H1 (cell line): Measurements from ENCODE around the gene PCDHAC1. TPM values are rescaled to one million over a fixed set of nuclear protein-coding genes. Genes with fewer than 3 reads are reported as not detected.

Source experiments
- EP300 ChIP-seq, 2 experiments: IDR thresholded peaks; 1 replicate in 1 of 2; 2 replicates in 1 of 2; pipeline ENCODE4 v1.6.1; 2011 to 2012; ENCODE audit warnings: low read depth in 2 of 2, low read length in 2 of 2, mild to moderate bottlenecking in 2 of 2, borderline replicate concordance in 1 of 2, inconsistent platforms in 1 of 2, moderate library complexity in 1 of 2
- GTF2F1 ChIP-seq: IDR thresholded peaks from 2 replicates; pipeline ENCODE4 v1.6.1; 2012; ENCODE audit warnings: low read depth, low read length, improper control_type of control experiment, borderline replicate concordance
- NANOG ChIP-seq: IDR thresholded peaks from 2 replicates; pipeline ENCODE4 v1.6.1; 2011; ENCODE audit warnings: low read length, low read depth, mild to moderate bottlenecking, inconsistent platforms; ENCODE audit not compliant: insufficient read depth, poor library complexity, severe bottlenecking
- ZNF274 ChIP-seq: IDR thresholded peaks from 2 replicates; pipeline ENCODE4 v1.7.0; 2012; ENCODE audit warnings: low read length, borderline replicate concordance; ENCODE audit errors: extremely low read depth
- polyA plus RNA-seq, 7 experiments: library from polyadenylated mRNA; depleted of rRNA in 3 of 7; stranded (reverse) in 5 of 7; unstranded in 2 of 7; fragments of >200 nt in 5 of 7; fragments of 200-250 nt in 2 of 7; gene quantifications; 1 replicate in 5 of 7; 2 replicates in 1 of 7; 4 replicates in 1 of 7; pipeline versions ENCODE4 v1.2.1 to v1.2.3, GENCODE V29; 2011 to 2013; ENCODE audit warnings: missing spikeins in 2 of 7, mixed read lengths in 2 of 7
- total RNA-seq: library from RNA; stranded (reverse); fragmentation: NEBNext Ultra II Directional; extraction: Animal tissue kit (Norgen Biotek cat#: 25700); gene quantifications from 2 replicates; pipeline ENCODE4 v1.2.1, GENCODE V29; 2021

The PCDHAC1 gene
- total and polyA plus RNA-seq, 2 of the 8 experiments (the other 6 are each of a cell fraction or from before 2014, with no cell fraction given), result 2.2 to 4.5 TPM

DNA sequence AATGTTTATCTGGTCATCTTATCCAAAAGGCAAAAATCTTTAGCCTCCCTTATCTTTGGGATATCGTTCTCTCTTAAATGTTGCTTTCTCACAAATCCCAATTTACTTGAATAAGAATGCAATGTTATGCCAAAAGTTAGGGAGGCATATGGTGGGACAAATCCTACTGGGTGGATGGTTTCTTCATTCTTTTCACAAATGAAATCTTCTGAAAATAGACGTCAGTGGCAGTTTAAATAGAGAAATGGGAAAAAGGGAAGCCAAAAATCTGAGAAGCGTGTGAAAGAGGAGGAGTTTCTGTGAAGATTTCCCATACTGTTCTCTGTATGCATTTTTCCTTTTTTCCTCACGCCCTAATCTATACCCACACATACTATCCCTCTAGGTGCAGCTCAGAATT, 2.5 kb upstream of the PCDHAC1 start (continued):
- TF ChIP-seq NANOG (no peak), GTF2F1 (no peak), ZNF274 (no peak), EP300 (IDR thresholded peaks at IDR 0.05; ENCODE audit: borderline replicate concordance in 1 of 2, low read depth in 2 of 2, low read length in 2 of 2) (no peak)
- TF ChIP-seq, all 59 proteins: peak for 0
